DMS53 treated with DMSO at 0.1 percent for 48 hours (cell line): ENCODE measurements around the gene P2RY8.
"Not testable (repeated sequence)": the region's sequence is repeated elsewhere in the genome, so short reads cannot be mapped to it uniquely, and the experiment has no call there.

ENCODE experiments used
- DNase-seq: peaks from one replicate; lab custom pipeline; 2025; ENCODE audit not compliant: unreplicated experiment; lab: John Stamatoyannopoulos, UW

Gene P2RY8

GRCh38 chrX:1446984-1447968, 89.7 kb downstream of the P2RY8 start:
- not testable (repeated sequence) for DNase-seq

GRCh38 chrX:1444561-1445500, 92.2 kb downstream of the P2RY8 start:
- DNase-seq, result no peak

- DNase-seq, result no peak
Measured at GRCh38 chrX:1443496-1444075, 93.4 kb downstream of the P2RY8 start.

GRCh38 chrX:1442724-1443367, 94.1 kb downstream of the P2RY8 start:
- DNase-seq, result no peak

- no peak for DNase-seq
Measured at GRCh38 chrX:1442016-1442665, 94.8 kb downstream of the P2RY8 start.

- no peak for DNase-seq
Measured at GRCh38 chrX:1440506-1440905, 96.5 kb downstream of the P2RY8 start.

GRCh38 chrX:1435241-1435895, 101.6 kb downstream of the P2RY8 start:
- no peak for DNase-seq

GRCh38 chrX:1434871-1435240, 102.1 kb downstream of the P2RY8 start:
- no peak for DNase-seq

- DNase-seq, result no peak
Measured at GRCh38 chrX:1433646-1434357, 103.2 kb downstream of the P2RY8 start.

- no peak for DNase-seq
Measured at GRCh38 chrX:1430451-1430850, 106.5 kb downstream of the P2RY8 start.

- no peak for DNase-seq
Measured at GRCh38 chrX:1427756-1428155, 109.2 kb downstream of the P2RY8 start.

- DNase-seq, result not testable (repeated sequence)
Measured at GRCh38 chrX:1426321-1426720, 110.7 kb downstream of the P2RY8 start.

- DNase-seq, result no peak
Measured at GRCh38 chrX:1425381-1425780, 111.6 kb downstream of the P2RY8 start.

- no peak for DNase-seq
Measured at GRCh38 chrX:1424147-1424851, 112.7 kb downstream of the P2RY8 start.

GRCh38 chrX:1423215-1423614, 113.8 kb downstream of the P2RY8 start:
- no peak for DNase-seq

GRCh38 chrX:1422135-1422465, 114.9 kb downstream of the P2RY8 start:
- no peak for DNase-seq

GRCh38 chrX:1421433-1422134, 115.4 kb downstream of the P2RY8 start:
- DNase-seq, result no peak

- no peak for DNase-seq
Measured at GRCh38 chrX:1420371-1420770, 116.6 kb downstream of the P2RY8 start.
